A375 (cell line): Measurements from ENCODE around the gene MPIG6B. TPM values are rescaled to one million over a fixed set of nuclear protein-coding genes. Genes with fewer than 3 reads are reported as not detected.

ENCODE experiments used
- small RNA-seq: library from RNA; depleted of rRNA; stranded (forward); fragments of <200 nt; gene quantifications from one replicate; pipeline ENCODE3, GENCODE V24; 2014
- total RNA-seq: library from RNA; depleted of rRNA; stranded (reverse); fragments of >200 nt; shearing (Covaris generic); gene quantifications from 2 replicates; pipeline ENCODE4 v1.2.3, GENCODE V29; 2014; rRNA removed

Gene MPIG6B, protein sequence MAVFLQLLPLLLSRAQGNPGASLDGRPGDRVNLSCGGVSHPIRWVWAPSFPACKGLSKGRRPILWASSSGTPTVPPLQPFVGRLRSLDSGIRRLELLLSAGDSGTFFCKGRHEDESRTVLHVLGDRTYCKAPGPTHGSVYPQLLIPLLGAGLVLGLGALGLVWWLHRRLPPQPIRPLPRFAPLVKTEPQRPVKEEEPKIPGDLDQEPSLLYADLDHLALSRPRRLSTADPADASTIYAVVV
- total RNA-seq, result not detected in 2 replicates

DNA sequence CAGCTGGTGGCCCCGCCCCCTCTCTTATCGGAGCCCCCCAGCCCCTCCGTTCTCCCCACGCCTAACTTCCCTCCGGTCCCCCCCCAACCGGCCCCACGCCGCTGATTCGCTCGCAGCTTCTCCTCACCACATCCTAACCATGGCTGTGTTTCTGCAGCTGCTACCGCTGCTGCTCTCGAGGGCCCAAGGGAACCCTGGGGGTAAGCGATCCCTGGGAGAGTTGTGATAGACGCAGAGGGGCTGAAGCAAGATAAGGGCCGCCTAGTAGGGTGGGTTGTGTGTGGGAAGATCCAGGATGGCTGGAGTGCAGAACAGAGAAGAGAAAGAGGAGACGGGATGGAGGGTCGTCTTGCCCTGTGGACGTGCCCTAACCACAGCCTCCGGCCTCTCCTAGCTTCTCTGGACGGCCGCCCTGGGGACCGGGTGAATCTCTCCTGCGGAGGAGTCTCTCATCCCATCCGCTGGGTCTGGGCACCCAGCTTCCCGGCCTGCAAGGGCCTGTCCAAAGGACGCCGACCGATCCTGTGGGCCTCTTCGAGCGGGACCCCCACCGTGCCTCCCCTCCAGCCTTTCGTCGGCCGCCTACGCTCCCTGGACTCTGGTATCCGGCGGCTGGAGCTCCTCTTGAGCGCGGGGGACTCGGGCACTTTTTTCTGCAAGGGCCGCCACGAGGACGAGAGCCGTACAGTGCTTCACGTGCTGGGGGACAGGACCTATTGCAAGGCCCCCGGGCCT, at the start of gene MPIG6B:
MPIG6B (plus strand) TSS at position 129 of the 735 bp plus-strand sequence; CDS start at position 140, 11 bp downstream.

DNA sequence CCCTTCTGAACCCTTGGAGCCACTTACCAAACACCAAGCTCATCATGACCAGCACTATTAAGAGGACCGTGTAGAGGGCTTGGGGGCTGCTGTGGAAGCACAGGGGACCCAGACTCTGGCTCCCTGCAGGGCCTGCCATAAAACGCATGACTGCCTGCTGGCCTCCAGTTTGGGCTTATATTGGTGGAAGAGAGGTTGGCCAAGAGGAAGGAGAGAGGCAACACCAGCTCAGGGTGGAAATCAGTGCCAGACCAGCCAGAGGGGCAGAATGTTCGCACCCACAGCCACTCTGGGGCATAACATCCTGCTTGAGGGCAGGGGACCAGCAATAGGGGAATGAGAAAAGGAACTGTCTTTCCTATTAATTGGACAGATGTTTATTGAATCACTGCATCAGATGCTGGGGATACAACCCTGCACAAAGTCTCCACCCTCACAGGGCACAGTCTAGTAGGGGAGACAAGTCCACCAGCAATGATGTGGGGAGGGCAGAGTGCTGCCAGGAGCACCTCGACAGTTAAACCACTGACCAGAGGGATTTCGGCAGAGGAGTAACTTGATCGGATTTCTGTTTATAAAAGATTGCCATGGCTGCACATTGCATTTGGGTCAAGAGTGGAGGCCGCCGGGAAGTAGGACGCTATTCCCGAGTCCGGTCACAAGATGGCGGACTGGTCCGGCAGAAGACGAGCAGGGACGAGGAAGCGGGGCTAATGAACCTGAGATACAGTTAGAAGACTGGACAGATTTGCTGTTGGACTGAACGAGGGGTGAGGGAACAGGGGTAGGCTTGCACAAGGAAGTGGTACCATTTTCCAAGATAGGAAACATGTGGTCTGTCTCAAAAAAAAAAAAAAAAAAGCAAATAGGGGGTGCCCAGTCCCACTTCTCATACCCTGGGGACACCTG, 42.7 kb upstream of the MPIG6B start, which contains the start of gene LY6G5C:
LY6G5C (minus strand) TSS at position 842 of the 909 bp plus-strand sequence; CDS start at position 148, 694 bp downstream.

DNA sequence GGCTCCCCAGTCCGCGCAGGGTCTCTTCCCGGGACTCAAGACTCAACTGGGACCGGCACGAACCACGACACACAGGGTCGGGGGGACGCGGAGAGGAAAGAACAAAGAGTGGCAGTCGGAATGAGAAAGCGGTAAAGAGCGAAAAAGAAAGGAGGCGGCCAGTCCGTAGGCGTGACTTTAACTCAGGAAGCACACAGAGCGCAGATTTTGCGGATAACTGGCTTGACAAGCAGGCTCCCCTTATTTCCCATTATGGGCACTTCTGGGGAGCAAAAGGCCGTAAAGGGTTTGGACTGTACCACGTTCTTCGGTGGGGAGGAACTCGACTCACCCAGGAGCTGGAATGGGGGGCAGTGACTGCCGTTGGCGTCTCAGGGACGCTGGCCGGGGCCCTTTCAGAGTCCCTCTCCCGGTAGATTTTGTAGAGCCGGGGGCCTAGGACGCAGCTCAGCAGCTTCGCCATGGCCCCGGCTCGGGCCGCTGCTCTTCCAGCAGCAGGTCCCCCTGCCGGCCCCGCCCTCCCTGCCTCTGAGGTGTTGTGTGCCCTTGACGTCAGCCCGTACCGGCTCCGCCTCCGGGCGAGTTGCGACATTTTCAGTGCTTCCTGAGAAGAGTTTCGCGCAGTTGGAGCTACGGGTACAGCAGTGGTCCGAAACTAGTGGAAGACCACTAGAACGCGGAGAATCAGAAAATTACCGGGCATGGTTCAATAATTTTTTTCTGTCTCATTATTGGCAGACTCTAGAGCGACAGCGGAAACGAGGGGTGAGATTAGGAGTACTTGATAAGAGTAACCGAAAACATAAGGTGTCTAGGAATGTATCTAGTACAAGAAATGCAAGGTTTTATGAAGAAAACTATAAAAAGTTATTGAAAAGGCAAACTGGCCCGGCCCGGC, 20.1 kb upstream of the MPIG6B start, which contains the start of gene ABHD16A:
ABHD16A (minus strand) TSS at position 506 of the 898 bp plus-strand sequence; CDS start at position 463, 43 bp downstream.

DNA sequence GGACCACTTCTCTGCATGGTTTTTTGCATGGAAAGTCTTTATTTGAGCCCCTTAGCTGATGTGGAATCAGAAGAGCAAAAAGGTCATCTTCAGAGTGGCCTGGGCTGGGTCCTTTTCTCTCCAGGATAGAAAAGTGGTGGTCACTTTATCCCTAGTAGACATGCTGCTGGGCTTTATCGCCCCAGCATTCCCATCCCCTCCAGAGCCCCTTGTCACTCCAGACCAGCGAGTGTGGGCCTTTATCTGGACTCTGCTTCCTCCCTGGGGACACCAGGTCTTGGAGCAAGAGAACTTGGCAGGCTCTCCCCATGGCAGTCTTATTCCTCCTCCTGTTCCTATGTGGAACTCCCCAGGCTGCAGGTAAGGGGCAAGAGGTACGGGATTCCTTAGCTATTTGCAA, 16.6 kb upstream of the MPIG6B start, which contains the start of gene LY6G6F:
LY6G6F (plus strand) TSS at position 268 of the 400 bp plus-strand sequence; CDS start at position 309, 41 bp downstream.

DNA sequence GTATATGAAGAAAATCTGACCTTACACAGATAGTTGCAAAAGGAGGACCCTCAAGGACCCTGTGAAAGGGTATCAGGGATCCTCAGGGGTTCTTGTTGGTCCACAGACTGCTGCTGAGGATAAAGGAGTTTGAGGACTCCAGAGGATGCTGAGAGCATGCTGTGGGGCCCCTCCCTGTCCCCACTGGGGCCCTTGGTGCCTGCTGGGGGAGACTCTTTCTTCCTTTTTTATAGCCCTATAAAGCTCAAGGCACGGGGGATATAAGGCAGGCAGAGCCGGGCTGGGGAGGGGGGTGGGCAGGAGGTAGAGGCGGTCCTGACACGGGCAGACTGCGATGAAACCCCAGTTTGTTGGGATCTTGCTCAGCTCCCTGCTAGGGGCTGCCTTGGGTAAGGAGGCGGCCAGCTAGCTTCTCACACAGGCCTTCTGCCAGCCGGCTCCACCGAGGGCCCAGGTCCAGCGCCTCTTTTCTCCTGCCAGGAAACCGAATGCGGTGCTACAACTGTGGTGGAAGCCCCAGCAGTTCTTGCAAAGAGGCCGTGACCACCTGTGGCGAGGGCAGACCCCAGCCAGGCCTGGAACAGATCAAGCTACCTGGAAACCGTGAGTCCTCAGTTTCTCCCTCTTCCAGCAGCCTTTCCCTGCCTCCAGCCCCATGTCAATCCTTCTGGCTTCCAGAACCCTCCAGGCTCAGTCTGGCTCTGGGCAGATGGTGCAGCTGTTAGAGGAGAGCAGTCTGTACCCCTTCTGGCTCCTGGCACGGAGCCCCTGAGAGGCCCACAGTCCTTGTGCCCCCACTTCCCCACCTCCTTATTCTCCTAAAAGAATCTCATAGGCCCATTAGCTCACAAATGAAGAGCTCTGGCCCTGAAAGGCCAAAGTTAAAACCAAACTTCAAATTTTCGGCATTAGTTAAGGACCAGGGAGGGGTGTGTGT, 7.9 kb upstream of the MPIG6B start, which contains the start of gene LY6G6D:
LY6G6D (plus strand) TSS at position 327 of the 937 bp plus-strand sequence; CDS start at position 335, 8 bp downstream.

DNA sequence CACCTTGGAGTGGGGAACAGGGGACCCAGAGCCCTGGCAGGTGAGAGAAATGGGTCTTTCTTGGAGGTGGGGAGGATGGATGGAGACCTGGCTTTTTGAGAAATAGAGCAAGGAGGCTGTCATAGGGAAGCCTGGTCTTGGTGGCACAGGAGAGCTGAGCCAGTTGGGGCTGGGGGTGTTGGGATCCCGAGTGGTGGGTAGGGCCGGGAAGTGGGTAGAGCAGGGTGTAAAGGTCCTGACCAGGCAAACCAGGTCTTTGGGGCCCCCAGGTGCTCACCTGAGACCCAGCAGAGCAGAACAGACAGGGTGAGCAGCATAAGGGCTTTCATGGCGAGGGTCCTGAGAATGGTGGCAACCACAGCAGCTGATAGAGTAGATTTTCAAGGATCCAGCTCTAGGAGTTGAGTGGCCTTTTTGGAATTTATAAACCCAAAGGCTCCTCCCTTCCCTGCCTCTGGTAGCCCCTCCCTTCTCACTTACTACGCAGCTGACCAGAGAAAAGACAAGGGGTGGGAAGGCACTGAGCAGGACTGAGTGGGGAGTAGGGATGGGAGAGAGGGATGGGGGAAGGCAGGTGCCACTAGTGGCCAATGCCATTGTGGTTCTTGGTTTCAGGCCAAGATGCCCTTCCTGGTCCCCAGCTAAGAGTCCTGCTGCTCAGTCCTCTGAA, 1.7 kb upstream of the MPIG6B start, which contains the start of gene LY6G6C:
LY6G6C (minus strand) TSS at position 396 of the 670 bp plus-strand sequence; CDS start at position 329, 67 bp downstream.

DNA sequence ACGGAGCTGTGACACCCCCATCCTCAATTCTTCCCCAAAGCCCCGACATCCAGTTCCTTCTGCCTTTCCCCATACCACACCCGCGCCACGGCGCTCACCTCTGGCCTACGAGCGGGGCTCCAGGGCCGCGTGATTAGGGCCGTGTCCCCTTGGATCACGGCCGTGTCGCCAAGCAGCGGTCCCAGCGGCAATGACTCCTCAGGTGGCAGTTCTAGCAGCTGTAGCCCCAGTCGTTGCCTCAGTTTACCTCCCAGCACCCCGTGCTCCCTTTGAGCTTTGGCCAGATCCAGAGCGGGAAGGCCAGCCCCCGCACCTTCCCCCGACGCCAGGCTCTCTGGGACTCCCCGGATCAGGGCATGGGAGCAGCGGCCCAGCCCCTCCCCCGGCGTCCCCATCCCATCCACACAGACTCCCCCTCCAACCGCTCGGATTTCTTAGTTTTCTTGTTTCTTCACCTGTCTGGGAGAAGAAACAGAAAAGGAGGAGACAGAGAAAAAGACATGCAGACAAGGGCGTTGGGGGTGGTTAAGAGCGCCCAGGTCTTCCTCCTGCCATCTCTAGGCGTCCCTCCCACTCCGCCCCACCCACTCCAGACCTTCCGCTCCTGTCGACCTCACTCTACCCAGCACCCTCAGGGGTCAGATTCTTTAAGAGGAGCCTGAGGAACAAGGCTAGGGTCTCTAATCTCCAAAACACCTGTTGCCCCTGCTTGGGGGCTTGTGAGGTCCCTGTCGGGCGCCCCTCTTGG, 5.8 kb downstream of the MPIG6B start, which contains the start of gene DDAH2:
DDAH2 (minus strand) TSS at position 533 of the 748 bp plus-strand sequence; CDS start at position 395, 138 bp downstream.

DNA sequence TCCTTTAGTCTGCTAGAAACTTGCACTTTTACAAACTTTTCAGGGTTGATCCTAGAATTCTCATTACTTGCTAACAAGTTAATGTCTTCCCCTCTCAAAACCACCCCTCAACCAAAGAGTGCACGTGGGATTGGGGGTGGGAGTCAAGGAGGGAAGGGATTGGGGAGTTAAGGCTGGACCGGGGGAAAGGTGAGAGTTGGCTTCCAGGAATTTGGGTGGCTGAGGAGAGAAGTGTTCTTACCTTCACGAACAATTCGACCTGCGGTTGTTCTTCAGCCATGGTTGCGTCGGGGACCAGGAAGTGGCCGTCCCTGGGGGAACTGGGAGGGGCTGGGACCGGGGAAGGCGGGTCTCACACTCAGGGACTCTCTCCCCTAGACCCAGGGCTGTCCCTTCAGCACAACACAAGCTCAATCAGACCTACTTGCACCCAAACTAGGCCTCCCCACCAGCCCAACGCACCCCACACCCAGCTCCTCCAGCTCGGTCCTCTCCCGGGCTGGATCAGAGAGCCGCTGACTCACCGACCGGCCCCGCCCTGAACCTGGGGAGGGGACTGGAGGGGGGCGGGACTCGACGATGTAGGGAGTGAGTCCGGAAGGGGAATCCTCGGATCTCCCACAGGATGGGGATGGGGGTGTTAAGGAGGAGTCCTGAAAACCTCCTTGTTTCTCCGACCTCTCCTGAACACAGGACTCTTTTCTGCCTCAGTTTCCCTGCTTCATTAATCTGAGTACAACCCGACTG, 13.0 kb downstream of the MPIG6B start, which contains the start of gene CLIC1:
CLIC1 (minus strand) TSS at position 510 of the 747 bp plus-strand sequence; CDS start at position 280, 230 bp downstream.

DNA sequence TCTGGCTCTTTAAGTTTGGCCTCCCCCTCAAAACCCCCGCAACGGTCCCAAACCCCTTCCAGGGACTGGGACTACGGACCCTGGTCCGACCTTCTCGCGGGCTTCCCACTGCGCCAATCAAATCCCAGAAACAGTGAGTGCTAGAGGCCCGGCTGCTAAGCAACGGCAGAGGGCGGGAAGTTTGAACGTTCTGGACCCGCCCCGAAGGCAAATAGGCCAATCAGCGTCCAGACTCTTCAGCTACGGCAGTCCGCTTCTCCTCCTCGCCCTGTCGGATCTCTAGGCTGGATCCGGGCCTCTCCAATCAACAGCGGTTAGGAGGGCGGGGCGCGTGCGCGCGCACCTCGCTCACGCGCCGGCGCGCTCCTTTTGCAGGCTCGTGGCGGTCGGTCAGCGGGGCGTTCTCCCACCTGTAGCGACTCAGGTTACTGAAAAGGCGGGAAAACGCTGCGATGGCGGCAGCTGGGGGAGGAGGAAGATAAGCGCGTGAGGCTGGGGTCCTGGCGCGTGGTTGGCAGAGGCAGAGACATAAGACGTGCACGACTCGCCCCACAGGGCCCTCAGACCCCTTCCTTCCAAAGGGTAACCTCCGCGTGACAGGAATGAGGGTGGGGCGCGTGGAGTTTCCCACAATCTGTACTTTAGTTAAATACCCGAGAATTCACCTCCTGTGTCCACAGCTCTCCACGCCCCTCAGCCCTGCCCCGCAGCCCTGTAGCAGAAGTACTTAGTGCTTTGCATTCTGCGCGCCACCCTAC, 16.6 kb downstream of the MPIG6B start, which contains the start of gene MSH5:
MSH5 (plus strand) TSS at position 367 of the 758 bp plus-strand sequence. CDS start 462 bp downstream, outside the sequence.

DNA sequence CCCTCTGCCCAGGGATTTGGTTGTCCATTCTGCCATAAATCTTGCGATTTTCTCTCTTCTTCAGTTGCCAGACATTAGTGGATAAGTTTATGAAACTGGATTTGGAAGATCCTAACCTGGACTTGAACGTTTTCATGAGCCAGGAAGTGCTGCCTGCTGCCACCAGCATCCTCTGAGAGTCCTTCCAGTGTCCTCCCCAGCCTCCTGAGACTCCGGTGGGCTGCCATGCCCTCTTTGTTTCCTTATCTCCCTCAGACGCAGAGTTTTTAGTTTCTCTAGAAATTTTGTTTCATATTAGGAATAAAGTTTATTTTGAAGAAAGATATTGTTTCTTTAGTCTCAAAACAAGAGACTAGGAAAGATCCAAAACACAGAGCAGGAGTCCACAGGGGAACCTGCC, 39.2 kb downstream of the MPIG6B start, which contains the start of gene SAPCD1:
SAPCD1 (plus strand) TSS at position 301 of the 400 bp plus-strand sequence. CDS start 399 bp downstream, outside the sequence.

Small RNAs within 50 kb of the gene (small RNA-seq; reads per million reads assigned to genes)
- gene LY6G6D (not detected), gene MIR4646 (not detected), gene MSH5-SAPCD1 (not detected), gene RNU6-850P (not detected), gene SAPCD1 (not detected)

Other genes starting within 250 kb of the MPIG6B start
- 6.1 and 7.0 TPM in 2 replicates for gene MICB, start 225.2 kb upstream of the MPIG6B start, total RNA-seq
- gene MCCD1, start 194.4 kb upstream of the MPIG6B start, total RNA-seq, result not detected in 2 replicates
- gene DDX39B, start 181.4 kb upstream of the MPIG6B start, total RNA-seq, result 495 and 540 TPM in 2 replicates
- 0.26 and 1.9 TPM in 2 replicates for gene ATP6V1G2, start 176.8 kb upstream of the MPIG6B start, total RNA-seq
- 32.6 and 37.2 TPM in 2 replicates for gene NFKBIL1, start 175.8 kb upstream of the MPIG6B start, total RNA-seq
- not detected in 2 replicates for gene LTA, start 151.1 kb upstream of the MPIG6B start, total RNA-seq
- 0.19 TPM in 1 of 2 replicates, not detected in the other for gene TNF, start 147.8 kb upstream of the MPIG6B start, total RNA-seq
- not detected in 2 replicates for gene LTB, start 140.9 kb upstream of the MPIG6B start, total RNA-seq
- not detected in 2 replicates for gene LST1, start 137.1 kb upstream of the MPIG6B start, total RNA-seq
- not detected in 2 replicates for gene NCR3, start 130.4 kb upstream of the MPIG6B start, total RNA-seq
- gene AIF1, start 108.1 kb upstream of the MPIG6B start, total RNA-seq, result not detected in 2 replicates
- gene PRRC2A, start 102.7 kb upstream of the MPIG6B start, total RNA-seq, result 90.3 and 94.7 TPM in 2 replicates
- 209 and 229 TPM in 2 replicates for gene BAG6, start 70.7 kb upstream of the MPIG6B start, total RNA-seq
- 0.19 and 2.5 TPM in 2 replicates for gene APOM, start 67.5 kb upstream of the MPIG6B start, total RNA-seq
- gene C6orf47, start 62.6 kb upstream of the MPIG6B start, total RNA-seq, result 17.9 and 18.9 TPM in 2 replicates
- 31.7 and 40.6 TPM in 2 replicates for gene GPANK1, start 58.4 kb upstream of the MPIG6B start, total RNA-seq
- 129 and 169 TPM in 2 replicates for gene CSNK2B, start 57.3 kb upstream of the MPIG6B start, total RNA-seq
- gene LY6G5B, start 53.4 kb upstream of the MPIG6B start, total RNA-seq, result 1.7 and 3.4 TPM in 2 replicates
- gene LY6G5C, start 42.3 kb upstream of the MPIG6B start, total RNA-seq, result 0.94 TPM in 1 of 2 replicates, not detected in the other
- gene ABHD16A, start 20.0 kb upstream of the MPIG6B start, total RNA-seq, result 25.7 and 26.1 TPM in 2 replicates
- not detected in 2 replicates for gene LY6G6F, start 16.5 kb upstream of the MPIG6B start, total RNA-seq
- not detected in 2 replicates for gene LY6G6D, start 8.0 kb upstream of the MPIG6B start, total RNA-seq
- gene LY6G6C, start 1.6 kb upstream of the MPIG6B start, total RNA-seq, result not detected in 2 replicates
- 25.3 and 28.6 TPM in 2 replicates for gene DDAH2, start 5.9 kb downstream of the MPIG6B start, total RNA-seq
- 484 and 511 TPM in 2 replicates for gene CLIC1, start 13.2 kb downstream of the MPIG6B start, total RNA-seq
- 14.9 and 36.7 TPM in 2 replicates for gene MSH5, start 16.6 kb downstream of the MPIG6B start, total RNA-seq
- 13.0 and 13.2 TPM in 2 replicates for gene SAPCD1, start 39.3 kb downstream of the MPIG6B start, total RNA-seq
- 0.34 TPM in 2 replicates for gene VWA7, start 54.0 kb downstream of the MPIG6B start, total RNA-seq
- gene VARS1, start 72.4 kb downstream of the MPIG6B start, total RNA-seq, result 57.3 and 58.7 TPM in 2 replicates
- 39.2 and 40.2 TPM in 2 replicates for gene LSM2, start 83.6 kb downstream of the MPIG6B start, total RNA-seq
- gene HSPA1L, start 91.9 kb downstream of the MPIG6B start, total RNA-seq, result 0.11 and 0.50 TPM in 2 replicates
- gene HSPA1A, start 92.2 kb downstream of the MPIG6B start, total RNA-seq, result 37.6 and 43.8 TPM in 2 replicates
- gene HSPA1B, start 104.4 kb downstream of the MPIG6B start, total RNA-seq, result 32.0 and 46.5 TPM in 2 replicates
- 15.9 and 16.8 TPM in 2 replicates for gene NEU1, start 139.4 kb downstream of the MPIG6B start, total RNA-seq
- gene SLC44A4, start 155.6 kb downstream of the MPIG6B start, total RNA-seq, result 0.37 TPM in 1 of 2 replicates, not detected in the other
- 29.6 and 34.8 TPM in 2 replicates for gene EHMT2, start 174.3 kb downstream of the MPIG6B start, total RNA-seq
- gene ZBTB12, start 178.7 kb downstream of the MPIG6B start, total RNA-seq, result 5.6 and 6.4 TPM in 2 replicates
- 0.15 TPM in 1 of 2 replicates, not detected in the other for gene C2, start 204.3 kb downstream of the MPIG6B start, total RNA-seq
- gene CFB, start 222.7 kb downstream of the MPIG6B start, total RNA-seq, result 0.60 and 1.6 TPM in 2 replicates
- 134 and 146 TPM in 2 replicates for gene NELFE, start 235.6 kb downstream of the MPIG6B start, total RNA-seq
- gene SKIC2, start 235.8 kb downstream of the MPIG6B start, total RNA-seq, result 63.1 and 63.8 TPM in 2 replicates
- gene DXO, start 248.8 kb downstream of the MPIG6B start, total RNA-seq, result 19.4 and 23.9 TPM in 2 replicates